HG02970 (cell line): ENCODE measurements around the gene ZFP42.
"Not testable (repeated sequence)": the region's sequence is repeated elsewhere in the genome, so short reads cannot be mapped to it uniquely, and the experiment has no call there.

Experiments used
- ATAC-seq: cut with Tn5 transposase; IDR thresholded peaks from one replicate; pipeline ENCODE4 v1.9.1; 2021; ENCODE audit warnings: mild to moderate bottlenecking, moderate library complexity, moderate number of reproducible peaks; ENCODE audit not compliant: unreplicated experiment, low FRiP score

ZFP42 gene

GRCh38 chr4:188018262-188018661 is 22.7 kb downstream of the ZFP42 start:
- no peak for ATAC-seq

GRCh38 chr4:188021548-188022249 is 26.1 kb downstream of the ZFP42 start:
- no peak for ATAC-seq

GRCh38 chr4:188023682-188024081 is 28.1 kb downstream of the ZFP42 start:
- ATAC-seq = no peak

- no peak for ATAC-seq
Observed at GRCh38 chr4:188025476-188025875, 29.9 kb downstream of the ZFP42 start.

GRCh38 chr4:188029114-188029513 is 33.5 kb downstream of the ZFP42 start:
- no peak for ATAC-seq

GRCh38 chr4:188030401-188030800 is 34.8 kb downstream of the ZFP42 start:
- ATAC-seq = no peak

GRCh38 chr4:188031751-188032150 is 36.2 kb downstream of the ZFP42 start:
- ATAC-seq = no peak

- no peak for ATAC-seq
Observed at GRCh38 chr4:188032170-188032569, 36.6 kb downstream of the ZFP42 start.

- ATAC-seq = no peak
Observed at GRCh38 chr4:188032583-188032982, 37.0 kb downstream of the ZFP42 start.

- ATAC-seq = no peak
Observed at GRCh38 chr4:188037003-188037713, 41.6 kb downstream of the ZFP42 start.

- no peak for ATAC-seq
Observed at GRCh38 chr4:188041721-188042120, 46.1 kb downstream of the ZFP42 start.

GRCh38 chr4:188042191-188042590 is 46.6 kb downstream of the ZFP42 start:
- ATAC-seq = no peak

GRCh38 chr4:188043154-188043553 is 47.6 kb downstream of the ZFP42 start:
- ATAC-seq = no peak

GRCh38 chr4:188045461-188045860 is 49.9 kb downstream of the ZFP42 start:
- ATAC-seq = not testable (repeated sequence)

- no peak for ATAC-seq
Observed at GRCh38 chr4:188046657-188047056, 51.1 kb downstream of the ZFP42 start.

GRCh38 chr4:188053302-188053701 is 57.7 kb downstream of the ZFP42 start:
- ATAC-seq = no peak
